Measurements from ENCODE around the gene OR4C6. TPM values are rescaled to one million over a fixed set of nuclear protein-coding genes. Genes with fewer than 3 reads are reported as not detected.

OR4C6 gene
- total RNA-seq (2022) (0.47 and 0.95 TPM in 2 replicates), Bru-seq, nascent RNA (percentile 29 among the genes with signal in this experiment), BruChase-seq, experiment 1, labeled RNA remaining after a 6-hour chase (percentile 34 among the genes with signal in this experiment), BruChase-seq, experiment 2, labeled RNA remaining after a 2-hour chase (percentile 25 among the genes with signal in this experiment)
- long read RNA-seq = 0 reads

DNA sequence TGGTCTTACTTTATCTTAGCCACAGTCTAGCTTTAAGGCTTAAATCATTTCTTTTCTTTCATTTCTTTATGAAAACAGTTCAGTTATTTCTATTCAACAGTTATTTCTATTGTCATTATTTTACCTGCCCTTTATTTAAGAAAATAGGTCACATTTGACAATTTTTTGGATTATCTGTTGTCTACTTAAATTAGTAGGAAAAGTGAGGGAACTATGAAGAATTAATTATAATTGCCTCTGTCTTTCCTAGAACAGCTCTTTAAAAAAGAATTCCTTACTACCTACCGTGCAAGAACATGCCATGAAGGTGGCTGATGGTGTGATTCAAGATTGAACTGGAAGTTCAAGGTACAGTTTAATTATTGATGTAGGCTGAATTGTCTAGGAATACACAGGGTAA lies at the start of gene OR4C6:
Gene OR4C6 (plus strand): TSS at position 301 of the 400 bp plus-strand sequence. CDS start 2,966 bp downstream, outside the sequence.
- no TSS peak for BruUV-seq (replicated peaks)
- peaks cover 9% of the 10 kb centered on the region for H3K9me3 Mint-ChIP-seq (ENCODE audit: low read depth, unreplicated experiment)
- no peaks in the 10 kb centered on the region for H3K36me3 Mint-ChIP-seq (ENCODE audit: insufficient read depth, unreplicated experiment)
- TF ChIP-seq, protein P1, sequence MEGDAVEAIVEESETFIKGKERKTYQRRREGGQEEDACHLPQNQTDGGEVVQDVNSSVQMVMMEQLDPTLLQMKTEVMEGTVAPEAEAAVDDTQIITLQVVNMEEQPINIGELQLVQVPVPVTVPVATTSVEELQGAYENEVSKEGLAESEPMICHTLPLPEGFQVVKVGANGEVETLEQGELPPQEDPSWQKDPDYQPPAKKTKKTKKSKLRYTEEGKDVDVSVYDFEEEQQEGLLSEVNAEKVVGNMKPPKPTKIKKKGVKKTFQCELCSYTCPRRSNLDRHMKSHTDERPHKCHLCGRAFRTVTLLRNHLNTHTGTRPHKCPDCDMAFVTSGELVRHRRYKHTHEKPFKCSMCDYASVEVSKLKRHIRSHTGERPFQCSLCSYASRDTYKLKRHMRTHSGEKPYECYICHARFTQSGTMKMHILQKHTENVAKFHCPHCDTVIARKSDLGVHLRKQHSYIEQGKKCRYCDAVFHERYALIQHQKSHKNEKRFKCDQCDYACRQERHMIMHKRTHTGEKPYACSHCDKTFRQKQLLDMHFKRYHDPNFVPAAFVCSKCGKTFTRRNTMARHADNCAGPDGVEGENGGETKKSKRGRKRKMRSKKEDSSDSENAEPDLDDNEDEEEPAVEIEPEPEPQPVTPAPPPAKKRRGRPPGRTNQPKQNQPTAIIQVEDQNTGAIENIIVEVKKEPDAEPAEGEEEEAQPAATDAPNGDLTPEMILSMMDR (IDR thresholded peaks at IDR 0.05; ENCODE audit: unreplicated experiment) = no peak
- H3K4me1 Mint-ChIP-seq (ENCODE audit: low read depth, unreplicated experiment) = peaks cover 10% of the 10 kb centered on the region
- H3K4me3 Mint-ChIP-seq (ENCODE audit: low read depth, unreplicated experiment) = no peak within 1 kb of the TSS
- H3K27ac Mint-ChIP-seq (ENCODE audit: unreplicated experiment) = no peak within 1 kb of the TSS
- intact Hi-C loops (cut with micrococcal nuclease; ENCODE audit: unreplicated experiment) = no loop called here
- CTCF ChIA-PET = no interaction called here
- H3K27me3 Mint-ChIP-seq (ENCODE audit: unreplicated experiment) = no peaks in the 10 kb centered on the region
- DNase-seq = no peak

DNA sequence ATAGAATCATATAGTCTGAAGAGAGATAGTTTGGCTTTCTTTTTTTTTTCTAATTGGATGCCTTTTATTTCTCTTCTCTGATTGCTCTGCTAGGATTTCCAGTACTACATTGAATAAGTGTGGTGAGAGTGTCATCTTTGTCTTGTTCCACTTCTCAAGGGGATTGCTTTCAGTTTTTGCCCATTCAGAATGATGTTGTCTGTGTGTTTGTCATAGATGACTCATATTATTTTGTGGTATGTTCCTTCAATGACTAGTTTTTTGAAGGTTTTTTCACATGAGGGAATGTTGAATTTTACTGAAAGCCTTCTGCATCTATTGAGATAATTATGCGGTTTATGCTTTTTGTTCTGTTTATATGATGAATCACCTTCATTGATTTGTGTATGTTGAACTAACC lies 37.5 kb upstream of the OR4C6 start:
- Mint-ChIP-seq H3K4me1 (ENCODE audit: low read depth, unreplicated experiment) (no peaks in the 10 kb centered on the region), H3K36me3 (ENCODE audit: insufficient read depth, unreplicated experiment) (no peaks in the 10 kb centered on the region), H3K4me3 (ENCODE audit: low read depth, unreplicated experiment) (no peak overlapping the region), H3K9me3 (ENCODE audit: low read depth, unreplicated experiment) (peaks cover 18% of the 10 kb centered on the region), H3K27ac (ENCODE audit: unreplicated experiment) (no peak overlapping the region), H3K27me3 (ENCODE audit: unreplicated experiment) (no peaks in the 10 kb centered on the region)
- TF ChIP-seq, protein P1 (IDR thresholded peaks at IDR 0.05; ENCODE audit: unreplicated experiment) = no peak
- CTCF ChIA-PET = no interaction called here
- no peak for DNase-seq
- intact Hi-C loops (cut with micrococcal nuclease; ENCODE audit: unreplicated experiment) = no loop called here
- BruUV-seq (replicated peaks) = no TSS peak

DNA sequence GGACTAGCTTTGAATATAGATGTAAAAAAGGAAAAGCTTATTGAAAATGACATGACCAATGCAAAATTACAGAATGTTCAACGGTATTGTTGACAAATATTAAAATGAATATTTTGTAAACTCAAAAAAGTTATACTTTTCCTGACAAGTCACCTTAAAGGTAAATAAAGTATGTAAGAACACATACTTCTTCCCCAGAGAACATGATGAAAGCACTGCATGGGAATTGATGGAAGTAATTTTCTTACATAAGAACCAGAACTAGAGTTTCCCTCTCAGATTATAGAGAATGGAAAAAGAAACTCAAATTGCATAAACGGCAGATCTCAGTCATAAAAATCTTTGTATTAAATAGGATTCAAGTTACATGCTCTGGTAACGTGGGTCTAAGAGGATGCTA lies 27.2 kb upstream of the OR4C6 start, which contains the start of gene OR4P4:
Gene OR4P4 (plus strand): TSS at position 301 of the 400 bp plus-strand sequence.
- no TSS peak for BruUV-seq (replicated peaks)
- Mint-ChIP-seq H3K27me3 (ENCODE audit: unreplicated experiment) (no peaks in the 10 kb centered on the region), H3K9me3 (ENCODE audit: low read depth, unreplicated experiment) (peaks cover 5% of the 10 kb centered on the region), H3K4me3 (ENCODE audit: low read depth, unreplicated experiment) (no peak within 1 kb of the TSS), H3K36me3 (ENCODE audit: insufficient read depth, unreplicated experiment) (no peaks in the 10 kb centered on the region), H3K4me1 (ENCODE audit: low read depth, unreplicated experiment) (no peaks in the 10 kb centered on the region), H3K27ac (ENCODE audit: unreplicated experiment) (no peak within 1 kb of the TSS)
- TF ChIP-seq, protein P1 (IDR thresholded peaks at IDR 0.05; ENCODE audit: unreplicated experiment) = no peak
- DNase-seq = no peak
- CTCF ChIA-PET = no interaction called here
- intact Hi-C loops (cut with micrococcal nuclease; ENCODE audit: unreplicated experiment) = no loop called here

DNA sequence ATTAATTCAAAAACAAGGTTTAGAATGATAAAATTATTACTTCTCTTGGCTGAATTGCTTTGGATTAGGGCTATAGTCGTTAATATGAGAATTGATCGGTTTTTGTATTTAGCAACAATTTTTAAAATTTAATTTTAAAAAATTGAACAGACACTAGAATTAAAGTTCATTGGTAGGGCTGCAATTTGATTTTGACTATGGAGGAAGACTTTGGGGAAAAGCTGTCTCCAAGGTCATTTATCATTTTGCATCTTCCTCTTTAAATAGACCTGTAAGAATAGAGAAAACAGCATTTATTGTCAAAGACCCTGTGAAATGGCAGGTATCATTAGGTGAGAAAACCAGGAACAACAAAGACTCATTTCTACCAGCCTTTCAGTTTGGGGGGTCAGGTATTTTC lies 14.0 kb upstream of the OR4C6 start, which contains the start of gene OR4S2:
Gene OR4S2 (plus strand): TSS at position 301 of the 400 bp plus-strand sequence. CDS start 2,577 bp downstream, outside the sequence.
- no peak for DNase-seq
- H3K4me1 Mint-ChIP-seq (ENCODE audit: low read depth, unreplicated experiment) = no peaks in the 10 kb centered on the region
- BruUV-seq (replicated peaks) = no TSS peak
- TF ChIP-seq, protein P1 (IDR thresholded peaks at IDR 0.05; ENCODE audit: unreplicated experiment) = no peak
- CTCF ChIA-PET = no interaction called here
- peaks cover 3% of the 10 kb centered on the region for H3K9me3 Mint-ChIP-seq (ENCODE audit: low read depth, unreplicated experiment)
- H3K27ac Mint-ChIP-seq (ENCODE audit: unreplicated experiment) = no peak within 1 kb of the TSS
- intact Hi-C loops (cut with micrococcal nuclease; ENCODE audit: unreplicated experiment) = no loop called here
- H3K36me3 Mint-ChIP-seq (ENCODE audit: insufficient read depth, unreplicated experiment) = no peaks in the 10 kb centered on the region
- H3K27me3 Mint-ChIP-seq (ENCODE audit: unreplicated experiment) = no peaks in the 10 kb centered on the region
- no peak within 1 kb of the TSS for H3K4me3 Mint-ChIP-seq (ENCODE audit: low read depth, unreplicated experiment)
